Activated CD8-positive, alpha-beta memory T cell treated with anti-CD3 and anti-CD28 coated beads, Interleukin-2, amount 50 U/mL, for 1 hour (primary cell): Measurements from ENCODE around the gene OR52I2.

Experiments used
- DNase-seq: peaks from one replicate; pipeline ENCODE4 v3.0.0-alpha.2; 2020; ENCODE audit errors: extremely low read depth

Gene OR52I2

GRCh38 chr11:4581443-4581842 is at the start of gene OR52I2:
Gene OR52I2, plus strand, starts transcription at chr11:4581743.
- DNase-seq, result no peak

GRCh38 chr11:4539603-4540219 is 41.8 kb upstream of the OR52I2 start:
- no peak for DNase-seq

- no peak for DNase-seq
Observed at GRCh38 chr11:4541071-4541470, 40.5 kb upstream of the OR52I2 start.

- DNase-seq, result no peak
Observed at GRCh38 chr11:4543561-4543960, 38.0 kb upstream of the OR52I2 start.

GRCh38 chr11:4544891-4545290 is 36.7 kb upstream of the OR52I2 start, which contains the start of gene OR52M1:
Gene OR52M1, plus strand, starts transcription at chr11:4545191. Its CDS starts 0 bp downstream, at chr11:4545191.
- DNase-seq, result no peak

GRCh38 chr11:4546878-4547277 is 34.7 kb upstream of the OR52I2 start:
- no peak for DNase-seq

GRCh38 chr11:4547416-4547815 is 34.1 kb upstream of the OR52I2 start:
- no peak for DNase-seq

GRCh38 chr11:4551346-4551979 is 30.1 kb upstream of the OR52I2 start:
- no peak for DNase-seq

GRCh38 chr11:4559527-4560440 is 21.8 kb upstream of the OR52I2 start:
- no peak for DNase-seq

GRCh38 chr11:4560467-4560866 is 21.1 kb upstream of the OR52I2 start:
- no peak for DNase-seq

GRCh38 chr11:4565371-4565770 is 16.2 kb upstream of the OR52I2 start:
- no peak for DNase-seq

GRCh38 chr11:4569075-4569474 is 12.5 kb upstream of the OR52I2 start:
- DNase-seq, result no peak

- no peak for DNase-seq
Observed at GRCh38 chr11:4576880-4577279, 4.7 kb upstream of the OR52I2 start.

GRCh38 chr11:4577761-4578160 is 3.8 kb upstream of the OR52I2 start:
- DNase-seq, result no peak

- no peak for DNase-seq
Observed at GRCh38 chr11:4578624-4579023, 2.9 kb upstream of the OR52I2 start.

- no peak for DNase-seq
Observed at GRCh38 chr11:4580124-4580523, 1.4 kb upstream of the OR52I2 start.

- DNase-seq, result no peak
Observed at GRCh38 chr11:4589017-4589416, 7.5 kb downstream of the OR52I2 start.

- no peak for DNase-seq
Observed at GRCh38 chr11:4593739-4594138, 12.2 kb downstream of the OR52I2 start, which contains the start of gene OR52I1. Gene OR52I1, plus strand, starts transcription at chr11:4594039. Its CDS starts 0 bp downstream, at chr11:4594039.

GRCh38 chr11:4605057-4605456 is 23.5 kb downstream of the OR52I2 start:
- DNase-seq, result no peak

- DNase-seq, result no peak
Observed at GRCh38 chr11:4606231-4607015, 24.9 kb downstream of the OR52I2 start.

GRCh38 chr11:4607096-4607495 is 25.6 kb downstream of the OR52I2 start:
- DNase-seq, result no peak
